H1 (cell line): ENCODE results near the gene ARFGEF3. TPM values are rescaled to one million over a fixed set of nuclear protein-coding genes. Genes with fewer than 3 reads are reported as not detected.
A peak's percentile ranks its signal among the peaks of the same experiment; 100 is the strongest.

Source experiments
- CTCF ChIA-PET: fragments of 300-600 bp; sonication (Branson Sonifier 250); formaldehyde crosslinking; loops from one replicate; lab custom pipeline; 2021; ENCODE audit not compliant: partially characterized antibody; lab: Charles Lee
- POLR2A ChIA-PET: fragments of 300-600 bp; sonication (Branson Sonifier 250); formaldehyde crosslinking; loops from one replicate; lab custom pipeline; 2021; ENCODE audit warnings: inconsistent platforms; ENCODE audit not compliant: partially characterized antibody; lab: Charles Lee
- DNase-seq, 2 experiments: peaks; one replicate each; pipeline versions ENCODE4 v3.0.0 to v3.0.0-alpha.2; 2010 to 2022; ENCODE audit warnings: low spot score in 2 of 2, low read depth in 1 of 2, mixed read lengths in 1 of 2
- FAIRE-seq: peaks from 2 replicates; lab custom pipeline; 2011; peaks lifted over from hg19 to GRCh38; lab: Jason Lieb, UNC
- H2AFZ ChIP-seq: 2 replicates; pipeline ENCODE4 v1.8.1; 2012; ENCODE audit warnings: low read length, inconsistent platforms
- H2AK5ac ChIP-seq: 2 replicates; pipeline ENCODE4 v1.6.1; 2013; ENCODE audit warnings: low read depth, low read length
- H2BK120ac ChIP-seq: replicated peaks from 2 replicates; pipeline ENCODE3; 2013; ENCODE audit warnings: low read depth, low read length, inconsistent platforms
- H2BK12ac ChIP-seq: 2 replicates; pipeline ENCODE4 v1.6.1; 2013; ENCODE audit warnings: low read depth, low read length
- H2BK15ac ChIP-seq: 2 replicates; pipeline ENCODE4 v1.6.1; 2013; ENCODE audit warnings: low read length
- H2BK20ac ChIP-seq: 2 replicates; pipeline ENCODE4 v1.6.1; 2013; ENCODE audit warnings: low read length
- H2BK5ac ChIP-seq: 2 replicates; pipeline ENCODE4 v1.6.1; 2013; ENCODE audit warnings: low read depth, low read length
- H3K14ac ChIP-seq: 2 replicates; pipeline ENCODE4 v1.6.1; 2013; ENCODE audit warnings: inconsistent platforms; ENCODE audit not compliant: insufficient read length
- H3K18ac ChIP-seq: 2 replicates; pipeline ENCODE4 v1.6.1; 2013; ENCODE audit warnings: low read length; ENCODE audit errors: extremely low read depth
- H3K23ac ChIP-seq: 2 replicates; pipeline ENCODE4 v1.6.1; 2013; ENCODE audit warnings: inconsistent platforms; ENCODE audit not compliant: insufficient read length
- H3K23me2 ChIP-seq: 2 replicates; pipeline ENCODE4 v1.6.1; 2013; ENCODE audit warnings: low read depth, low read length
- H3K27ac ChIP-seq: 2 replicates; pipeline ENCODE4 v1.6.1; 2011; ENCODE audit warnings: low read depth, low read length, inconsistent platforms
- H3K27me3 ChIP-seq, 4 experiments: replicated peaks in 1 of 4; 1 replicate in 1 of 4; 2 replicates in 3 of 4; pipeline versions ENCODE4 v1.6.1 to v1.8.1; 2011 to 2013; ENCODE audit warnings: low read length in 3 of 4, mild to moderate bottlenecking in 3 of 4, inconsistent platforms in 2 of 4, mixed read lengths in 2 of 4, moderate library complexity in 1 of 4; ENCODE audit not compliant: control insufficient read depth in 3 of 4, insufficient read depth in 3 of 4; ENCODE audit errors: extremely low read depth in 1 of 4
- H3K36me3 ChIP-seq, 4 experiments: 2 replicates each; pipeline versions ENCODE4 v1.6.1 to v1.8.1; 2011 to 2013; ENCODE audit warnings: mild to moderate bottlenecking in 4 of 4, low read length in 3 of 4, moderate library complexity in 2 of 4, control low read depth in 1 of 4, inconsistent platforms in 1 of 4; ENCODE audit not compliant: insufficient read depth in 4 of 4, control insufficient read depth in 2 of 4
- H3K4ac ChIP-seq: replicated peaks from 2 replicates; pipeline ENCODE3; 2013; ENCODE audit warnings: low read length, low read depth, mixed read lengths, inconsistent platforms; ENCODE audit not compliant: insufficient read length
- H3K4me1 ChIP-seq, 4 experiments: replicated peaks in 1 of 4; 1 replicate in 1 of 4; 2 replicates in 3 of 4; pipeline versions ENCODE4 v1.6.1 to v1.8.1; 2011 to 2013; ENCODE audit warnings: low read length in 3 of 4, inconsistent platforms in 2 of 4, mixed read lengths in 1 of 4; ENCODE audit not compliant: insufficient read depth in 4 of 4, control insufficient read depth in 3 of 4
- H3K4me2 ChIP-seq, 2 experiments: 2 replicates each; pipeline versions ENCODE4 v1.6.1 to v1.8.1; 2011 to 2013; ENCODE audit warnings: low read depth in 2 of 2, low read length in 2 of 2, control low read depth in 1 of 2, inconsistent platforms in 1 of 2, mild to moderate bottlenecking in 1 of 2; ENCODE audit not compliant: insufficient read depth in 1 of 2
- H3K4me3 ChIP-seq, 4 experiments: fragments of 200-600, 300-600 bp in 1 of 4; sonication (generic), shearing (Covaris generic), sonication (Bioruptor Twin) in 1 of 4; 2 replicates each; pipeline versions ENCODE4 v1.5.1 to v1.8.1; 2011 to 2016; ENCODE audit warnings: low read length in 4 of 4, low read depth in 3 of 4, control low read depth in 2 of 4, inconsistent platforms in 2 of 4, mild to moderate bottlenecking in 2 of 4, mixed read lengths in 1 of 4, moderate library complexity in 1 of 4; ENCODE audit not compliant: insufficient read depth in 2 of 4; ENCODE audit errors: extremely low read depth in 1 of 4
- H3K56ac ChIP-seq: replicated peaks from 2 replicates; pipeline ENCODE3; 2013; ENCODE audit warnings: low read depth, mild to moderate bottlenecking, mixed read lengths, low read length, inconsistent platforms; ENCODE audit not compliant: insufficient read length
- H3K79me1 ChIP-seq: 2 replicates; pipeline ENCODE4 v1.6.1; 2013; ENCODE audit warnings: low read depth, low read length, control low read depth
- H3K79me2 ChIP-seq, 2 experiments: 2 replicates each; pipeline versions ENCODE4 v1.6.1 to v1.8.1; 2012 to 2013; ENCODE audit warnings: low read length in 2 of 2, mild to moderate bottlenecking in 2 of 2, inconsistent platforms in 1 of 2; ENCODE audit not compliant: insufficient read depth in 2 of 2, control insufficient read depth in 1 of 2
- H3K9ac ChIP-seq, 4 experiments: replicated peaks in 1 of 4; 1 replicate in 1 of 4; 2 replicates in 3 of 4; pipeline versions ENCODE4 v1.6.1 to v1.8.1; 2011 to 2013; ENCODE audit warnings: low read depth in 3 of 4, low read length in 3 of 4, control low read depth in 2 of 4, mild to moderate bottlenecking in 2 of 4, moderate library complexity in 2 of 4, inconsistent platforms in 1 of 4; ENCODE audit errors: extremely low read depth in 1 of 4
- H3K9me3 ChIP-seq, 2 experiments: 2 replicates each; pipeline versions ENCODE4 v1.6.1 to v1.8.1; 2012 to 2013; ENCODE audit warnings: mild to moderate bottlenecking in 2 of 2, moderate library complexity in 2 of 2, control low read depth in 1 of 2, inconsistent platforms in 1 of 2, low read depth in 1 of 2, low read length in 1 of 2, mixed read lengths in 1 of 2; ENCODE audit not compliant: insufficient read depth in 2 of 2
- H4K20me1 ChIP-seq, 2 experiments: replicated peaks in 1 of 2; 2 replicates each; pipeline versions ENCODE3 to v1.8.1; 2011 to 2013; ENCODE audit warnings: inconsistent platforms in 2 of 2, low read length in 2 of 2, mild to moderate bottlenecking in 1 of 2; ENCODE audit not compliant: insufficient read depth in 2 of 2, control insufficient read depth in 1 of 2
- H4K5ac ChIP-seq: 2 replicates; pipeline ENCODE4 v1.6.1; 2013; ENCODE audit warnings: low read length, low read depth, mixed read lengths, inconsistent platforms; ENCODE audit not compliant: insufficient read length
- H4K8ac ChIP-seq: 2 replicates; pipeline ENCODE4 v1.8.0; 2013; ENCODE audit warnings: mild to moderate bottlenecking, moderate library complexity, low read length, inconsistent platforms; ENCODE audit not compliant: insufficient read depth; ENCODE audit errors: extremely low read depth
- H4K91ac ChIP-seq: replicated peaks from 2 replicates; pipeline ENCODE3; 2013; ENCODE audit warnings: low read length, mixed read lengths, inconsistent platforms; ENCODE audit not compliant: insufficient read length
- ASH2L ChIP-seq: fragments of 200-600, 300-600 bp; sonication (generic); IDR thresholded peaks from one replicate; pipeline ENCODE4 v1.7.1; 2017; ENCODE audit warnings: low read length
- BRCA1 ChIP-seq: IDR thresholded peaks from 2 replicates; pipeline ENCODE4 v1.6.1; 2012; ENCODE audit warnings: low read depth, low read length, improper control_type of control experiment
- CBX5 ChIP-seq: fragments of 300-800, 300-1000 bp; sonication (generic); IDR thresholded peaks from 2 replicates; pipeline ENCODE4 v1.7.1; 2016; ENCODE audit warnings: antibody characterized with exemption, low read length, low read depth
- CEBPB ChIP-seq: IDR thresholded peaks from 2 replicates; pipeline ENCODE4 v1.6.1; 2012; ENCODE audit warnings: low read depth, low read length
- HDAC2 ChIP-seq, 2 experiments: fragments of 300-600 bp in 1 of 2; sonication (generic) in 1 of 2; IDR thresholded peaks; 2 replicates each; pipeline ENCODE4 v1.6.1; 2011 to 2012; ENCODE audit warnings: low read depth in 2 of 2, low read length in 2 of 2, mild to moderate bottlenecking in 2 of 2, moderate library complexity in 2 of 2, borderline replicate concordance in 1 of 2, inconsistent platforms in 1 of 2
- KDM5A ChIP-seq: fragments of 200-600 bp; IDR thresholded peaks from 2 replicates; pipeline ENCODE4 v1.7.1; 2012; ENCODE audit warnings: mild to moderate bottlenecking, low read length, inconsistent platforms, mixed read lengths
- MAFK ChIP-seq: IDR thresholded peaks from 2 replicates; pipeline ENCODE4 v1.6.1; 2012; ENCODE audit warnings: low read depth, mild to moderate bottlenecking, improper control_type of control experiment, low read length
- PHF8 ChIP-seq: fragments of 200-600 bp; sonication (generic); conservative IDR thresholded peaks from 2 replicates; pipeline ENCODE4 v1.7.1; 2012; ENCODE audit warnings: low read depth, mild to moderate bottlenecking, inconsistent platforms, low read length, moderate library complexity
- POLR2AphosphoS5 ChIP-seq: IDR thresholded peaks from 2 replicates; pipeline ENCODE4 v1.6.1; 2011; ENCODE audit warnings: low read depth, low read length
- RBBP5 ChIP-seq: IDR thresholded peaks from 2 replicates; pipeline ENCODE4 v1.7.1; 2012; ENCODE audit warnings: low read depth, mild to moderate bottlenecking, inconsistent platforms, low read length, moderate library complexity, borderline replicate concordance
- RNF2 ChIP-seq: fragments of 200-900, 300-1000 bp; sonication (generic); IDR thresholded peaks from 2 replicates; pipeline ENCODE4 v1.7.1; 2016; ENCODE audit warnings: borderline replicate concordance, low read depth, mild to moderate bottlenecking, antibody characterized with exemption, low read length; ENCODE audit not compliant: poor library complexity, severe bottlenecking; ENCODE audit errors: missing control alignments
- WGBS, 2 experiments: shearing (Covaris generic) in 1 of 2; methylation state at CpG; one replicate each; pipeline versions ENCODE4 v1.1.6 to v1.1.7; 2013 to 2015; ENCODE audit warnings: low lambda C conversion rate in 2 of 2, mixed read lengths in 2 of 2, inconsistent platforms in 1 of 2, low coverage in 1 of 2, missing lambda C conversion rate in 1 of 2; ENCODE audit not compliant: insufficient replicate concordance in 2 of 2, insufficient coverage in 1 of 2, insufficient read length in 1 of 2; ENCODE audit errors: extremely low coverage in 1 of 2, missing lambda C conversion rate in 1 of 2; 5-methylcytosine and 5-hydroxymethylcytosine counted together
- polyA plus RNA-seq, 7 experiments: library from polyadenylated mRNA; depleted of rRNA in 3 of 7; stranded (reverse) in 5 of 7; unstranded in 2 of 7; fragments of >200 nt in 5 of 7; fragments of 200-250 nt in 2 of 7; gene quantifications; 1 replicate in 5 of 7; 2 replicates in 1 of 7; 4 replicates in 1 of 7; pipeline versions ENCODE4 v1.2.1 to v1.2.3, GENCODE V29; 2011 to 2013; ENCODE audit warnings: missing spikeins in 2 of 7, mixed read lengths in 2 of 7
- total RNA-seq: library from RNA; stranded (reverse); fragmentation: NEBNext Ultra II Directional; extraction: Animal tissue kit (Norgen Biotek cat#: 25700); gene quantifications from 2 replicates; pipeline ENCODE4 v1.2.1, GENCODE V29; 2021

The ARFGEF3 gene
- total and polyA plus RNA-seq, 2 of the 8 experiments (the other 6 are each of a cell fraction or from before 2014, with no cell fraction given): 5.8 to 23.2 TPM

DNA sequence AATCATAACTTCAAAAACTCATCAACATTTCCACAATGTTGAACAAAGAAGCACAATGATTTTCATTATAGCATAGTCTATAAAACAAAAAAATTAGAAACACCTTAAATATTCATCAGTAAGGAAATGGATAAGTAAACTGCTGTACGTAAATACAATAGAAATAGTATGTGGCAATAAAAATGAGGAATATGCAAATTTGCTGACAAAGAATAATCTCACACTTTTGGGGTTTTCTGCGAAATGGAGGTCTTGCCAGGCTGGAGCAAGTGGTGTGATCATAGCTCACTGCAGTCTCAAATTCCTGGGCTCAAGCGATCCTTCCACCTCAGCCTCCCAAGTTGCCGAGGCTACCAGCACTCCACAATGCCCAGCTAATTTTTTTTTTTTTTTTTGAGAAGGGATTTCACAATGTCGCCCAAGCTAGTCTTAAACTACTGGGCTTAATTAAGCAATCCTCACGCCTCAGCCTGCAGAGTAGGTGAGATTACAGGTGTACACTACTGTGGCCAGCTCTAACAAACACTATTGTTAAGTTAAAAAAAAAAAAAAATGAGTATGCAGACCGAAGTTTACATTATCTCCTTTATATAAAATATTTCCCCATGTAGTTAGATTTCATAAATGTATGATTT lies 157.1 kb downstream of the ARFGEF3 start:
- H2BK5ac ChIP-seq: no peak overlapping the region
- no peak overlapping the region for H3K14ac ChIP-seq
- CTCF ChIA-PET: interaction anchor here (1.2 to 1.6 kb wide), 3 partner anchors 11 to 108 kb away, joined by 3 to 4 read pairs (median 4); no protein-coding TSS in a partner anchor
- H2BK15ac ChIP-seq: no peak overlapping the region
- no peak overlapping the region for H3K4ac ChIP-seq
- H4K8ac ChIP-seq: no peak overlapping the region
- H3K27ac ChIP-seq: no peak overlapping the region
- no peak for TF ChIP-seq PHF8
- no peak for TF ChIP-seq RNF2
- TF ChIP-seq HDAC2 (IDR thresholded peaks at IDR 0.05; ENCODE audit: borderline replicate concordance in 1 of 2, low read depth in 2 of 2, low read length in 2 of 2): no peak
- TF ChIP-seq RBBP5: no peak
- no peak for TF ChIP-seq ASH2L
- TF ChIP-seq BRCA1: no peak
- peak; percentile 20; the same call in 1 of the 2 replicates for TF ChIP-seq CEBPB
- TF ChIP-seq MAFK: peak; percentile 43; the same call in 1 of the 2 replicates
- no peak for TF ChIP-seq CBX5
- no peak for TF ChIP-seq POLR2AphosphoS5
- TF ChIP-seq KDM5A: no peak
- H3K4me2 ChIP-seq: no peak overlapping the region
- DNase-seq: no peak
- H3K79me1 ChIP-seq: no peaks in the 10 kb centered on the region
- H3K56ac ChIP-seq: no peak overlapping the region
- no peak overlapping the region for H3K23ac ChIP-seq
- H2BK12ac ChIP-seq: no peak overlapping the region
- WGBS, 2 experiments: 76% methylated on average over 7 of the region's 7 CpGs; no CpG with 5 or more reads in 1 of the 2 experiments
- no peak overlapping the region for H4K91ac ChIP-seq
- H3K4me3 ChIP-seq: no peak overlapping the region
- no peak overlapping the region for H2BK120ac ChIP-seq
- peaks cover 2 to 21% (median 13%) of the 10 kb centered on the region in 4 experiments; a peak in 5 of 8 replicates for H3K36me3 ChIP-seq
- H3K18ac ChIP-seq: no peak overlapping the region
- no peaks in the 10 kb centered on the region for H3K23me2 ChIP-seq
- no peaks in the 10 kb centered on the region for H3K9me3 ChIP-seq
- no peak for FAIRE-seq
- H3K4me1 ChIP-seq: no peaks in the 10 kb centered on the region
- POLR2A ChIA-PET: interaction anchor here (0.6 kb wide), 1 partner anchor 247 kb away, joined by 4 read pairs; no protein-coding TSS in a partner anchor
- no peak overlapping the region for H3K9ac ChIP-seq
- no peaks in the 10 kb centered on the region for H3K79me2 ChIP-seq
- no peak overlapping the region for H4K5ac ChIP-seq
- no peak overlapping the region for H2AFZ ChIP-seq
- H3K27me3 ChIP-seq: no peaks in the 10 kb centered on the region
- H2BK20ac ChIP-seq: no peak overlapping the region
- no peak overlapping the region for H2AK5ac ChIP-seq
- no peaks in the 10 kb centered on the region for H4K20me1 ChIP-seq
